Measurements from ENCODE around the gene PTPN23. TPM values are rescaled to one million over a fixed set of nuclear protein-coding genes. Genes with fewer than 3 reads are reported as not detected.

The PTPN23 gene
- total and polyA plus RNA-seq, 2 of the 13 experiments (the other 11 are each of a cell fraction or from before 2014, with no cell fraction given) = 2.3 to 3.7 TPM

DNA sequence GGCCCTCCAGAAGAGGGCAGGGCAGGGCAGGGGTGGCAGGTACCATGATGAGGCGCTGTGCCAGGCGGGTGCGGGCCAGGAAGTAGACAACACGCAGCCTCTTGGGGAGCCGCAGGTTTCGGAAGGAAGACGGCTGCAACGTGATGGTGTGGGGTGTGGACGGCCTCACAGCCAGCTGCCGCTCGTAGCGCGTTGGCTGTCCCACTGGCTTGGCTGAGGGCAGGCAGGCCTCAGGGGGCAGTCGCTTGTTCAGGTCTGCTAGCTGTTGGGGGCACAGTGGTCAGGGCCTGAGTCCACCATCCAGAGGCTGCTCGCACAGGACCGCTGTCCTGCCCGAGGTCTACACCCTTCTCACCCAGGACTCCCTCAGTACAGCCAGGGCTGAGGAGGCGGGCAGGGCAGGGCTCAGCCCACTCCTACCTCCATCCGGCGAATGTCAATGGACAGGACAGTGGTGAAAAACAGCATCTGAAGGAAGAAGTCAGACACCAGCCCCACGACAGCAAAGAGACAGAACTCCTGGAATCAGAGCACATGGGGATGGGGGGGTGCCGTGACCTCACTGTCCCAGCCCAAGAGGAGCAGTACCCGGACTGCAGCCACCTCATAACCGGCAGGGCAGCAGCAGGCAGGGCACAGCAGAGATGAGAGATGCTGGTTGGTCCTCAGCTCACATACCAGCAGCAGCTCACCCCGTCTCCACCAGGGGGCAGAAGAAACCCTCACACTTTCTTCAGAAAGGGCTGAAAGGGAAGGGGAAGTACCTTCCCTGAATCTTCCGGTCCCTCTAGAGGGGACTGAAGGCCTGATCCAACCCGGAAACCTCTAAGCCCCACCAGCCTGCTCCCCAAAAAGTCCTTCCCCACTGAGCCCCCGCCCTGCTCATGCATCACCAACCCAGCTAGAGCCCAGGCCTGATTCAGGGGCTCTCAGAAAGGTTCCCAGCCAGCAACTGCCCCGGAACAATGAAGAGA, 40.0 kb downstream of the PTPN23 start (continued):
- TF ChIP-seq ZNF382 (CRISPR knock-in tag; IDR thresholded peaks at IDR 0.05; ENCODE audit: borderline replicate concordance) (no peak), TFAP4 (IDR thresholded peaks at IDR 0.05; ENCODE audit: borderline replicate concordance, low read depth) (no peak), SP140L (CRISPR knock-in tag; IDR thresholded peaks at IDR 0.05; ENCODE audit: borderline replicate concordance) (no peak), MED8 (CRISPR knock-in tag; IDR thresholded peaks at IDR 0.05; ENCODE audit: insufficient replicate concordance) (no peak), NPAS2 (CRISPR knock-in tag; IDR thresholded peaks at IDR 0.05; ENCODE audit: borderline replicate concordance) (no peak), POGK (CRISPR knock-in tag; conservative IDR thresholded peaks at IDR 0.05) (no peak), HCFC1 (IDR thresholded peaks at IDR 0.05; ENCODE audit: low read depth, low read length) (no peak), KDM1A (CRISPR knock-in tag; IDR thresholded peaks at IDR 0.05) (no peak; the same call in 1 of the 2 replicates), POLR2A (IDR thresholded peaks at IDR 0.05; ENCODE audit: insufficient read depth in 1 of 2, low read depth in 2 of 2, low read length in 2 of 2) (no peak), PHB2 (IDR thresholded peaks at IDR 0.05; ENCODE audit: partially characterized antibody) (no peak), CSRNP2 (CRISPR knock-in tag; conservative IDR thresholded peaks at IDR 0.05; ENCODE audit: low read depth) (no peak), ZNF180 (CRISPR knock-in tag; IDR thresholded peaks at IDR 0.05; ENCODE audit: borderline replicate concordance, low read depth) (no peak), ZNF501 (CRISPR knock-in tag; IDR thresholded peaks at IDR 0.05) (0 out of 2 replicates have a peak, but pooled peaks have one; percentile 39), ZFAT (CRISPR knock-in tag; conservative IDR thresholded peaks at IDR 0.05) (no peak), DDIT3 (CRISPR knock-in tag; IDR thresholded peaks at IDR 0.05) (no peak), NFE2L1 (CRISPR knock-in tag; IDR thresholded peaks at IDR 0.05; ENCODE audit: borderline replicate concordance) (no peak), NCOA1 (CRISPR knock-in tag; IDR thresholded peaks at IDR 0.05) (no peak), NCOA5 (CRISPR knock-in tag; IDR thresholded peaks at IDR 0.05) (no peak), IKZF1 (IDR thresholded peaks at IDR 0.05) (no peak), ZNF251 (CRISPR knock-in tag; IDR thresholded peaks at IDR 0.05) (no peak), ZNF75D (CRISPR knock-in tag; IDR thresholded peaks at IDR 0.05; ENCODE audit: borderline replicate concordance) (no peak), PTBP1 (IDR thresholded peaks at IDR 0.05; ENCODE audit: low read depth, low read length, poor library complexity, severe bottlenecking) (no peak), PCBP1 (IDR thresholded peaks at IDR 0.05; ENCODE audit: borderline replicate concordance, low read depth, low read length) (no peak), MATR3 (CRISPR knock-in tag; IDR thresholded peaks at IDR 0.05) (no peak), ZNF33B (CRISPR knock-in tag; IDR thresholded peaks at IDR 0.05) (no peak), HOXA7 (CRISPR knock-in tag; IDR thresholded peaks at IDR 0.05) (no peak), SPEN (CRISPR knock-in tag; IDR thresholded peaks at IDR 0.05; ENCODE audit: low read depth) (no peak)

Data from HepG2 (cell line).